Stimulated activated CD4-positive, alpha-beta T cell treated with anti-CD3 and anti-CD28 coated beads, Interleukin-4, amount 100 ng/mL, for 1 hour (primary cell): ENCODE results near the gene UGT1A9.

Source experiments
- DNase-seq: peaks from one replicate; pipeline ENCODE4 v3.0.0-alpha.2; 2020

UGT1A9 gene

GRCh38 chr2:233800208-233800607 is 128.5 kb downstream of the UGT1A9 start:
- DNase-seq: no peak

- DNase-seq: no peak
Measured at GRCh38 chr2:233801357-233802131, 129.8 kb downstream of the UGT1A9 start.

- DNase-seq: no peak
Measured at GRCh38 chr2:233802132-233802815, 130.6 kb downstream of the UGT1A9 start.

GRCh38 chr2:233803292-233803911 is 131.7 kb downstream of the UGT1A9 start:
- no peak for DNase-seq

DNA sequence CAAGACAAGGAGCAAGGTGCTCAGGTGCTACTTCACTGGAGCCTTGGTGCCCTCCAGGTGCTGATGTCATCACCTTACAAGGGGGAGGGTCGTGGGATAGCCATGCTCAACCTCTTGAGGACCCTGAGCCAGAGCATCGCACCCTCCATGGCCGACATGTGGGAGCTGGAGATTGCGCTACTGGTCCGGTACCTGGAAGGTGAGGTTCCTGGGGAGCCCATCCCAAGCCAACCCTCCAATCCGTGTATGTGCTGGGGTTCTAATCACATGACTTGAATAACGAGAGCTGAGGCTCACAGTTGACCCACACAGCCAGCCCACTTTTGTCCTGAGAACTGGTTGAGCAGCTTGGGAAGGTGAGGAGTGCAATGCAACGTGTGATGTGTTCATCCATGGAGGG is 132.3 kb downstream of the UGT1A9 start:
- no peak for DNase-seq

DNA sequence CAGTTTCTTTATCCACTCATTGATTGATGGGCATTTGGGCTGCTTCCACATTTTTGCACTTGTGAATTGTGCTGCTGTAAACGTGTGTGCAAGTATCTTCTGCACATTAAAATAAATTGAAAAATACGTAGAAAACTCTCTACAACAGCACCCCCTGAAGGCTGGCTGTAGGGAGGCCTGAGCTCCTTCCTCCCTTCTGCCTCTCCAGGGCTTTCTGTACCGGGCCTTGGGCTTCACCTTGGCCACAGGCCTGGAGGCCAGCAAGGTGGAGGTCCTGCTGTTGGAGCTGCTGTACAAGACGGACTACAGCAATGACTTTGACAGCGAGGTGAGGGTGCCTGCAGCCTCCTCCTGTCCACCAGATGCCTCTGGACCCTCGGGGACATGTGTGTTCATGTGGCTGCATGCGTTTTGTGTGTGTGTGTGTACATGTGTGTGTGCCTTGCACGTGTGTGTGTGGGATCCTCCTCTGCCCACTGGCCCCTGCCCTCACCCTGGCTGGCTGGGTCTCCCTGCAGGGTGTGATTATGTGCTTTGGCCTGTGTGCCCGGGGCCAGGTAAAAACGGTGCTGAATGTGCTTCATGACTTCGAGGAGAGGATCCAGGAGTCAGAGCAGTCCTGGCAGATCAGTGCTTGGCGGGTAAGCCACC is 135.6 kb downstream of the UGT1A9 start:
- no peak for DNase-seq

DNA sequence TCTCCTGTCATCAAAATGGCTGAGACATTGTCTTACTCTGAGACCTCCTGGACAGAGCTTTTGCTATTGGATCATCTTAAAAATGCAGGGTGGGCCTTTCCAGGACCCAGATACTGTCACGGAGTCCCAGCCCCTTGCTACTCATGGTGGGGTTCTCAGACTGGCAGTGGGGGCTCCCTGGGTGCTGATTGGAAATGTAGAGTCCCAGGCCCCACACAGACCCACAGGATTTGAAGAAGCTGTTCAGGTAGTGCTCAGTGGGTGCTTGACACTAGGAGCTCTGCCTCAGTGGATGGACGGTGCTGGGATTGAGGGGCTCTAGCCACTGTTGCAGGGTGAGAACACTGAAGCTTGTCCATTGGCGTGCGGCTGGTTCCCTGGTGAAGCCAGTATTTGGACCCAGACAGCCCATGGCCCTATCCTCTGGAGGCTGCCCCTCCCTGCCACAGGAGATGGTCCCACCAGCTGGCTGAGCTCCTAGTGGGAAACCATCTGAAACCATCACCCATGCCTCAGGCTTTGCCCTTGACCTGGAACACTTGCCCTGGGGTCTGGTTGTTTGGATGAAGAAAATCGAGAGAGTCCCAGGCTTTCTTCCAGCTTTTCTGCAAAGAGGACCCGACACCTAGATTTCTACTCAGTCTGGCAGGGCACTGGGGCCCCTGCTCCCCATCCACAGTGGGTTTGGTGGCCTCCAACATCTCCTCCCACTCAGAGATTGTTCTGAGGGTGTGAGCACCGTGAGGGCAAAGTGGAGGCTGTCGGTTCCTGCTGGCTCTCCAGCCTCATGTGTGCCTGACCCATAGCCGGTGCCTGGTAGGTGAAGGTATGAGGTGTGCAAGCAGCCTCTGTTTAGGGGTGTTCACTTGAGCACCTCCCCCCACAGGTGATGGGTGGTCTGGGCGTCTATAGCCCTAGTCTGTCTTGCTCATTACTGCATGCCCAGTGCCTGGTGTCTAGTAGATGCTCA is 136.6 kb downstream of the UGT1A9 start:
- no peak for DNase-seq

GRCh38 chr2:233810385-233810784 is 138.7 kb downstream of the UGT1A9 start:
- DNase-seq: no peak

DNA sequence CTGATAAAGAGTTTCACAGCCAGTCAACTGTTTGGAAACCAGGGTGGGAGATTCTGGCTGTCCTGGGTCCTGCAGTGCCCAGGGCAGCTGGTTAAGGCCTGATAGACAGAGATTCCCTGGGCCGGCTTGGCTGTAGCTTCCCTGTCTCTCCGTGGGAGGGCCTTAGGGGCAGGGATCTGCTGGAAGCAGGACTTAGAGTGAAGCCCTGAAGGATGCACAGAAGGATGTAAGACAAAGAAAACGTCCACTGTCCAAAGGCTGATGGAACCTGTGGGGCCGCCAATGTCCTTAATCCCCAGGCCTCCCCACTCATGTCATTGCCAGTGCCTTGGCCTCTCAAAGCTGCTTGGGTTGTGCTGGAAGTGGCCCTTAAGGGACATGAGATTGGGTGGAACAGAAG is 139.4 kb downstream of the UGT1A9 start:
- no peak for DNase-seq

DNA sequence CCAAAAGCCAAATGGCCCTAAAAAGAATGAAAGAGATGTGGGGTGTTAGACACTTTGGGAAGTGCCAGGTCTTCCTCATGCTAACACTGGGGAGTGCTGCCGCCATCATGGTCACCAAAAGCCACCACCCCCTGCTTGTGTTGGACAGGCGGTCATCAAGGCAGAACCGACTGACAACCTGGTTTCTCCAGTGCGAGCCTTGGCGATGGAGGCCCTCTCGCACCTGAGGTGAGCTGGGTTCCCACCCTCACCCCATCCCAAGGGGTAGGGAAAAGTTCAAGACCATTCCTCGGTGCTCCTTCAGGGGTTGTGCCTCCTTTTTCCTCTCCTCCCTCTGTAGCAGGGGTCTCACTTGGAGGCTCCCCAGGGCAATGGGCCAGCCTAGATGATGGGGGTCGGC is 140.0 kb downstream of the UGT1A9 start:
- DNase-seq: no peak

- no peak for DNase-seq
Measured at GRCh38 chr2:233813236-233814055, 141.7 kb downstream of the UGT1A9 start.

DNA sequence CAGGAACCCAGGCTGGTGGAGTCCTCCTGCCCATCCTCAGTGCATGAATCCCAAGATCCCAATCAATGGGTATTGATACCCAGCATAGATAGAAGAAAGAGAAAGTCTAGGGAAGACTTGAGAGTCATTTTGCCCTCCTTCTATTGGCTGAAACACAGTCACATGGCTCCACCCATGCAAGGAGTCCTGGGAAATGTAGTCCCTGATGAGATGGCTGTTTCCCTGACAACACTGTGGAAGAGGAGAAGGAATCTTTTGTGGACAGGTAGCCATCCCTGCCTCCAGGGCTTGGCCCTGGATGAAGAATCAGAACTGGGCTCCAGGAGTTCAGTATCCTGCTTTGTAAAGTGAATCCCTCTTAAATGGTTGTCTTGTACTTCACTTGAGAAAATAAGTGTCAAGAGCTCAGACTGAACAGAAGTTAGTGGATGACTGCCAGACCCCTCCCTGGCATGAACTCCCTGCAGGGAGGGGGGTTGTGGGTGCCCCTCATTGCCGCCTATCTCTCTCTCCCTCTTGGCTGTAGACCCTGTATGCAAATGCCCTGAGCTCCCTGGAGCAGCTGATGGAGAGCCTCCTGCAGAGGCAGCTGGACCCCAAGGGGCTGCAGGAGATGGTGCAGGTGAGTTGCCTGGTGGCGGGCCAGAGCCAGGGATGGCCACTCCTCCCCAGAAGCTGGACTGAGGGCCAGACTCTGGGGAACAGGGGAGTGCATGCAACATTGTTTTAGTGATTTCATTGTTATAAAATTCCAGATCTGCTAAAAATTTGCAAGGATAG is 142.5 kb downstream of the UGT1A9 start:
- DNase-seq: no peak

GRCh38 chr2:233815861-233816260 is 144.2 kb downstream of the UGT1A9 start:
- DNase-seq: no peak

DNA sequence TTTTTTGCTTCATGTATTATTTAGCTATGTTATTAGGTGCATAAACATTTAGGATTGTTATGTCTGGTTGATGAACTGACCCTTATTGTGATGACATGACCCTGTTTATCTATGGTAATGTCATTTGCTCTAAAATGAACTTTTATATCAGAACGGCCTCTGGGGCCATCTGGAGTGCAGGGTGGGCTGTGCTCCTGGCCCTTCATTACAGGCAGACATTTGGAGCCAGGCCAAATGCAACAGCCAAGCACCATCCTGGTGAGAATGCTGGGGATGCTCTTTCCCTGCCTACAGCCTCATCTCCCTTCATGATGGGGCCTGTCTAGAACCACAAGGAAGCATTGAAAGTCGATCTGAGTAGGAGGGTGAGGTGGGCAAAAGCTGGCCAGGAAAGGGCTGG is 144.6 kb downstream of the UGT1A9 start:
- DNase-seq: no peak

- no peak for DNase-seq
Measured at GRCh38 chr2:233816771-233817170, 145.1 kb downstream of the UGT1A9 start.

GRCh38 chr2:233817361-233817911 is 145.7 kb downstream of the UGT1A9 start:
- no peak for DNase-seq

DNA sequence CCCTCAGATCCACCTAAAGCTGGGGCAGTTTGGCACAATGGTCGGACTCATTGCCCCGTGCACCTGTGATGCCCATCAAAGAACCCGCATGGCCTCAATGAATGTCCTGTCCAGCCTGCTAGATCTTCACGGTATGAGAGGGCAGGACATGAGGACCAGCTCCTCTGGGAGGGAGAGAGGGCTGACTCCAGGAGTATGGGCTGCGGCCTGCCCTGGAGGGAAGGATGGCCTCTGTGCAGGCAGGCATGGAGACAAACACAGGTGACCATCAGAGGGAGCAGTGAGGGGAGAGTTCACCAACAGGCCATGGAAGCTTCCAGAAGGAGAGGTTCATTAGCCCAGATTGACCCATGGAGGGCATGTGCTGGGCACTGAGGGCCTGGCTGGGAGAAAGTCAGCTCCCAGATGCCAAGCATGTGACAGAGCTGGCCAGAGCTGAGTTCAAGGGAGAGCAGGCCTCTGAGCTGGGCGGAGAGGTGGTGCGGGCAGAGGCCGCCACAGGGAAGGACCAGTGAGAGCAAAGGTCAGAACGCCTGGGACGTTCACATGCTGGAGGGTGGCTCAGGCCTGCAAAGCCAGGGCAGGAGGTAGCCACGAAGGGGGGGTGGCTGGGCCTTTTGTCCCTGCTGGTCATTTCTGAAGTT is 146.4 kb downstream of the UGT1A9 start:
- no peak for DNase-seq

DNA sequence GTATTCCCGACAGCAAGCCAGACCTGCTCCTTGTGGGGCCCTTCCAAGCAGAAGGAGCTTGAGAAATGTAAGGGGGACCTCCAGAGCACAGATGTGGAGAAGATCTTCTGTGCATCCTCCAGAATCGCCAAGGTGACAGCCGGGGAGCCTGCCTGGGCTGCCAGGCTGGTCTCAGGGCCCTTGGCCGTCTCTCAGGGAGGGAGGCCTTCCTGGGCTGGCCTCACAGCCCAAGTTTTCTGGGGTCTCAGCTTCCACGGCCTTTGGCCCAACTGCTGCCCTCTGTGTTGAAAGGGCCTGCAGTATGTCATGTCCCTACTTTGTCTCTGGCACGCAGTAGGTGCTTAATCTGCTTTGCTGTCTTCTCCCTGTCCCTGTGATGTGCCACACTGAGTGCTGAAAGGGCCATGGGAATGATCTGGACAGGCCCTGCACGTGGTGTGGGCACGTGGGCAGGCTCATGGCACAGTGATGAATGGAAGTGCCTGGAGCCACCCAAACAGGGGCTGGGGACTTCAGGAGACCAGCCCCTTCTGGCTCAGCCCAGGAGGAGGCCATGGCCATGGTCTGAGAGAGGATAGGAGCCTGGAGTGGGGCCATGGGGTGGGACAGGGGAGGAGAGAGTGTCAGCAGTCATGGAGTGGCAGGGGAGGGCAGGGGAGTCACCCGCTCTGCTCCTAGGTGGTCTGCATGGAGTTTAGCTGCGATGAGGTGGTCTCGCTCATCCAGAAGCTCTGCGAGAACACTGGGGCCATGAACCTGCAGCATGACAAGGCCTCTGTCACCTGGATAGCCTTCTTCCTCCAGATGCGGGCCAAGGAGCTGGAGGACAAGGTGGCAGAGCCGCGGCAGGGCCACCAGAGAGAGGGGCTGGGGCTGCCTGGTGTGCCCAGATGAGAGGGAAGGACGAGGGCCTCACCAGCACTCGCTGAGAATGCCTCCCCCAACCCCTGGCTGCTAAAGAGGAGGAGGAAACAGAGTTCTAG is 147.2 kb downstream of the UGT1A9 start:
- no peak for DNase-seq
